AG09309 (cell line): ENCODE data around the gene CELF2.

Experiments
- DNase-seq: peaks from one replicate; pipeline ENCODE4 v3.0.0-alpha.2; 2010; ENCODE audit warnings: low read depth
- H3K4me3 ChIP-seq: 2 replicates; pipeline ENCODE4 v1.5.1; 2011; ENCODE audit warnings: mild to moderate bottlenecking, low read depth, low read length, moderate library complexity; ENCODE audit not compliant: control insufficient read depth
- CTCF ChIP-seq: IDR thresholded peaks from 2 replicates; pipeline ENCODE4 v1.5.1; 2011; ENCODE audit warnings: mild to moderate bottlenecking, low read depth, low read length, inconsistent platforms; ENCODE audit not compliant: insufficient read depth, control insufficient read depth; ENCODE audit errors: missing control alignments

The CELF2 gene

DNA sequence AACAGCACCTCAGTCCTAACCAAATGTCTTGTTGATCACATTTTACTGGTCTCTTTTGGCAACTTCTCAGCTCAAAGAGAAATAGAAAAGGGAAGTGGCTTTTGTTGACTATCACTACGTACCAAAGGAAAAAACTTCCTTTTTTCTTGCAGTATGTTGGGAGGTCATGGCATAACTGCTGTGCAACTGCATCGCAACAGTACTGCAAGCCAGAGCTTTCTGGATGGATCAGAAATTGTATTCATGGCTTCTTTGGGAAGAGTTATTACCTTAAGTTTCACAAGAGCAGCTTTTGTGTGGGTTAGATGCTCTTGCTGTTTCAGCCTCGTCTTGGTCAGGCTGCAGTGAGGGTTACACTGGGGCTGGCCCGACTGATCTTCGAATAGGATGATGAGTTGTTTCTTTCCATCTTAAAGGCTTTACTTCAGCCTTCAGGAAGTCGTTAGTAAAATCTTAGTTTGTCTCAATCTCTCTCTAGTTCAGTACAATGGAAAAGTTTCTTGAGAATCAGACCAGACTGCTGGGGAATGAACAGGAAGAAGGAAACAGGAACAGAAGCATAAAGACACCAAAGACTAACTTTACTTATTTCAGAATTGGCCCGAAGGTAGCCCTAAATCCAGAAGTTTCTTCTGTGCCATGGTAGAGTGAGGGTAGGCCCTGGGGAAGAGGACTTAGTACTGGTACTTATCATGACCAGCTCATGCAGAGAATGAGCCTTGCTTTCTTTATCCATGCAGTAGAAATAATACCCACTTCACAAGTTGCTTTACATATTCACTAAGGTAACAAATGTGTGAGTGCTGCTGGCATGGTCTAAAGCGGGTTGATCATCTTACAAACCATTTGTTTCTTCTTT, 153.6 kb downstream of the CELF2 start:
- no peak overlapping the region for H3K4me3 ChIP-seq
- DNase-seq, result no peak
- TF ChIP-seq CTCF, result no peak

GRCh38 chr10:11173042-11173441, 155.4 kb downstream of the CELF2 start:
- TF ChIP-seq CTCF, result no peak
- DNase-seq, result no peak
- H3K4me3 ChIP-seq, result no peak overlapping the region

GRCh38 chr10:11175823-11176243, 158.2 kb downstream of the CELF2 start:
- no peak for TF ChIP-seq CTCF
- DNase-seq, result no peak
- H3K4me3 ChIP-seq, result no peak overlapping the region

GRCh38 chr10:11176746-11177145, 159.1 kb downstream of the CELF2 start:
- TF ChIP-seq CTCF, result no peak
- DNase-seq, result no peak
- H3K4me3 ChIP-seq, result no peak overlapping the region

DNA sequence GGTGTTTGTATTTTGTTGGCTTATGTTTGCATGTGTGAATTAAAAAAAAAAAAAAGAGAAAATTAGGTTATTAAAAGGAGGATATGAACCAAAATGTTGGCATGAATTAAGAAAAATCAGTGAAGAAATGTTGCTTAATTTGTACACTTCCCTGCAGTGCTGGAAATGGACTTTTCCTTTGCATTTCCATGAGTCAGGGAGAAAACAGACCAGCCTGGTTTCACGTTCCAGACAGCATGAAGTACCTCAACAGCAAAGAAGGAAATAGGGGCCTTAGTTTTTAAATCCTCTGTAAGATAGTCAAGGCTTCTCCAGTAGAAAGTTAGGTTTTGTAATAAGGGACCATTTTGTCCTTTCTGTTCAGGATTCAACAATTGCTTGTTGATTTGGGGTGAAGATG, 159.7 kb downstream of the CELF2 start:
- no peak for TF ChIP-seq CTCF
- no peak overlapping the region for H3K4me3 ChIP-seq
- DNase-seq, result no peak

GRCh38 chr10:11177926-11178471, 160.3 kb downstream of the CELF2 start:
- no peak for TF ChIP-seq CTCF
- H3K4me3 ChIP-seq, result no peak overlapping the region
- DNase-seq, result no peak
